Mucosa of descending colon (tissue), 3 donors: ENCODE data around the gene LAMA5. TPM values are rescaled to one million over a fixed set of nuclear protein-coding genes. Genes with fewer than 3 reads are reported as not detected.

ENCODE experiments used
- ATAC-seq: fragments of 200-7000 bp; cut with Tn5 transposase; one replicate; pipeline ENCODE4 v1.9.1; 2020; ENCODE audit warnings: mild to moderate bottlenecking, moderate library complexity
- DNase-seq, 3 donors: peaks; one replicate each; pipeline ENCODE4 v3.0.0-alpha.2; 2020
- H3K36me3 ChIP-seq: fragments of 200-600 bp; one replicate; pipeline ENCODE4 v1.8.0; 2021; ENCODE audit warnings: low read depth, mild to moderate bottlenecking
- H3K4me1 ChIP-seq: fragments of 200-600 bp; one replicate; pipeline ENCODE4 v1.8.0; 2021; ENCODE audit warnings: low read depth, mild to moderate bottlenecking
- H3K4me3 ChIP-seq: fragments of 200-600 bp; one replicate; pipeline ENCODE4 v1.8.0; 2021; ENCODE audit warnings: mild to moderate bottlenecking
- H3K9me3 ChIP-seq: fragments of 200-600 bp; one replicate; pipeline ENCODE4 v1.8.0; 2021; ENCODE audit warnings: mild to moderate bottlenecking
- CTCF ChIP-seq: fragments of 200-600 bp; IDR thresholded peaks from one replicate; pipeline ENCODE4 v1.8.0; 2022; ENCODE audit warnings: antibody characterized with exemption, mild to moderate bottlenecking
- intact Hi-C, 2 donors: fragments of 100-400 bp; cut with DNase I in 1 of 2; cut with micrococcal nuclease in 1 of 2; formaldehyde crosslinking; loops; one replicate each; pipeline versions ENCODE4 v1.11.0 to v1.11.1; 2022; cut with DNase I, micrococcal nuclease
- total RNA-seq, 3 donors: library from RNA; stranded (reverse); fragmentation: NEBNext Ultra II Directional in 2 of 3; extraction: Animal tissue kit (Norgen Biotek cat#: 25700) in 2 of 3; gene quantifications; one replicate each; pipeline versions ENCODE4 v1.2.1 to v1.2.4, GENCODE V29; 2021 to 2023
- donor health status: DM: no; HTN: no; CAD: no; lungs with moderate emphysema.
- donor health status: DM: no; HTN: no; CAD: no.
- donor health status: DM: no; HTN: yes; CAD: no.

LAMA5 gene
- total RNA-seq, 3 donors from 2014 or later: 21.8 to 335 (median 40.7) TPM

- intact Hi-C loops: no loop called here
- ATAC-seq (no peak), DNase-seq (no peak)
- Histone ChIP-seq H3K36me3 (no peaks in the 10 kb centered on the region), H3K4me3 (no peak overlapping the region), H3K9me3 (no peaks in the 10 kb centered on the region), H3K4me1 (peaks cover 25% of the 10 kb centered on the region)
- TF ChIP-seq CTCF: no peak
These were observed 3.9 kb upstream of the LAMA5 start for GRCh38 chr20:62370807-62371587.

- Histone ChIP-seq H3K36me3 (no peaks in the 10 kb centered on the region), H3K4me3 (no peak overlapping the region), H3K9me3 (no peaks in the 10 kb centered on the region), H3K4me1 (peaks cover 25% of the 10 kb centered on the region)
- TF ChIP-seq CTCF: no peak
- DNase-seq: no peak
- intact Hi-C loops: no loop called here
- ATAC-seq: no peak
These were observed 3.1 kb upstream of the LAMA5 start for GRCh38 chr20:62370115-62370806.

- peaks cover 25% of the 10 kb centered on the region for H3K4me1 ChIP-seq
- DNase-seq (no peak), ATAC-seq (no peak)
- no peaks in the 10 kb centered on the region for H3K36me3 ChIP-seq
- no peaks in the 10 kb centered on the region for H3K9me3 ChIP-seq
- no peak overlapping the region for H3K4me3 ChIP-seq
- intact Hi-C loops: no loop called here
- no peak for TF ChIP-seq CTCF
These were observed 2.7 kb upstream of the LAMA5 start for GRCh38 chr20:62369815-62370114.

GRCh38 chr20:62368976-62369814, 2.1 kb upstream of the LAMA5 start:
- H3K36me3 ChIP-seq: no peaks in the 10 kb centered on the region
- H3K9me3 ChIP-seq: no peaks in the 10 kb centered on the region
- H3K4me1 ChIP-seq: peaks cover 25% of the 10 kb centered on the region
- peak; percentile 14 for TF ChIP-seq CTCF
- no peak for DNase-seq
- intact Hi-C loops: no loop called here
- ATAC-seq: peak; percentile 11
- no peak overlapping the region for H3K4me3 ChIP-seq

GRCh38 chr20:62368392-62368975, 1.4 kb upstream of the LAMA5 start:
- DNase-seq (peak in 1 of 3 donors; percentile 45), ATAC-seq (no peak)
- Histone ChIP-seq H3K36me3 (no peaks in the 10 kb centered on the region), H3K9me3 (no peaks in the 10 kb centered on the region), H3K4me1 (peaks cover 25% of the 10 kb centered on the region), H3K4me3 (no peak overlapping the region)
- no peak for TF ChIP-seq CTCF
- intact Hi-C loops: no loop called here
